GM18517 (cell line): Measurements from ENCODE around the gene UBB.

Experiments
- ATAC-seq: cut with Tn5 transposase; IDR thresholded peaks from one replicate; pipeline ENCODE4 v1.9.1; 2021; ENCODE audit warnings: mild to moderate bottlenecking, moderate library complexity; ENCODE audit not compliant: unreplicated experiment

The UBB gene

GRCh38 chr17:16417896-16418684, 37.2 kb downstream of the UBB start:
- ATAC-seq = no peak

GRCh38 chr17:16418685-16419068, 37.8 kb downstream of the UBB start:
- ATAC-seq = no peak

- ATAC-seq = no peak
These were observed 38.4 kb downstream of the UBB start for GRCh38 chr17:16419074-16419928.

DNA sequence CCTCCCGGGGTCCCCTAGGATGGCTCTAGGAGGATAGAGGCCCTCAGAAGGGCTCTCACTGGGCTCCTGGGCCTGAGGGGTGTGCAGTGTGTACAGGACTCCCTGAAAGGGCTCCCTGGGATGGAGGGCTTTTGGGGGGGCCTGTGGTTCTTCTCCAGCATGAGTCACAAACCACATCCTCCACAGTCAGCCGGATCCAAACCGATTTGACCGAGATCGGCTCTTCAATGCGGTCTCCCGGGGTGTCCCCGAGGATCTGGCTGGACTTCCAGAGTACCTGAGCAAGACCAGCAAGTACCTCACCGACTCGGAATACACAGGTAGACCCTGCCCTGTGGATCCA, 39.0 kb downstream of the UBB start:
- no peak for ATAC-seq

DNA sequence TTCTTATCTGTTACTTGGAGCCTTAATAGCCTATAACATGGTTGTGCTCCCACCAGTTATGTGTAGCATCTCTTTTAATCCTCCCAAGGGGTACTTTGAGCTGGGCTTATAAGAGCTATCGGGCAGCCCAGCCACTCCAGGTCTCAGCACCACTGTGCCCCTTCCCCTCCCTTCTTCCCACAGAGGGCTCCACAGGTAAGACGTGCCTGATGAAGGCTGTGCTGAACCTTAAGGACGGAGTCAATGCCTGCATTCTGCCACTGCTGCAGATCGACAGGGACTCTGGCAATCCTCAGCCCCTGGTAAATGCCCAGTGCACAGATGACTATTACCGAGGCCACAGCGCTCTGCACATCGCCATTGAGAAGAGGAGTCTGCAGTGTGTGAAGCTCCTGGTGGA, 41.5 kb downstream of the UBB start:
- ATAC-seq = no peak

DNA sequence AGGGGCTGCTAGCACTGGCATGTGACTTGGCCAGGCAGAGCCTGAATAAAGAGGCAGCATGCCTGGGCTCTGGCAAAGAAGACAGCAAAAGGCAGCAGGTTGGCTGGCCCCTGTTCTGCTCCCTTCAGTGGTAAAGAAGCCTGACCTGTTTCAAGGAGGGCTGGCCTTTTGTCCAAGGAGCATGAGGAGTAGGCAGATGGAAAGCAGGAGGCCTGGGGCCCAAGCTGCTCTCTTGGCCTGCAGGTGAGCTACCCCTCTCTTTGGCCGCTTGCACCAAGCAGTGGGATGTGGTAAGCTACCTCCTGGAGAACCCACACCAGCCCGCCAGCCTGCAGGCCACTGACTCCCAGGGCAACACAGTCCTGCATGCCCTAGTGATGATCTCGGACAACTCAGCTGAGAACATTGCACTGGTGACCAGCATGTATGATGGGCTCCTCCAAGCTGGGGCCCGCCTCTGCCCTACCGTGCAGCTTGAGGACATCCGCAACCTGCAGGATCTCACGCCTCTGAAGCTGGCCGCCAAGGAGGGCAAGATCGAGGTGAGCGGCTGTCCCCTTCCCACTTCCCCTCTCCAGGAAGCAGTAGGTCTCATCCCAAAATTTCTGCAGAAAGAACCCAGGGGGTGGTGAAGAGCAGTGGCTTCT, 42.5 kb downstream of the UBB start:
- ATAC-seq = no peak

DNA sequence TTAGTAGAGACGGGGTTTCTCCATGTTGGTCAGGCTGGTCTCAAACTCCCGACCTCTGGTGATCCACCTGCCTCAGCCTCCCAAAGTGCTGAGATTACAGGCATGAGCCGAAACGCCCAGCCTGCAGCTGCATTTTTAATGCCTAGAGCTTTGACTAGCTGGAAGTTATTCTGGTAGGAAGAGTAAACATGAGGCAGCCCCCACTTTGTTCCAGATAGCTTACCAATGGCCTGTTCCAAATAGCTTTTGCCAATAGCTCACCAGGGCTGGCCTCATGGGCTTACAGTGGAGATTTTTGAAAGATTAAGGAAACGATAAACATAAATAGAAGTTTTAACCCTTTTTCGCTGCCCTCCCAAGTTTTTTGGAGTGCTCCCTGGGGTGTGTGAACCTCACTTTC, 44.3 kb downstream of the UBB start:
- no peak for ATAC-seq

GRCh38 chr17:16425698-16426659, 45.1 kb downstream of the UBB start:
- ATAC-seq = no peak

GRCh38 chr17:16427020-16427419, 46.1 kb downstream of the UBB start:
- no peak for ATAC-seq

DNA sequence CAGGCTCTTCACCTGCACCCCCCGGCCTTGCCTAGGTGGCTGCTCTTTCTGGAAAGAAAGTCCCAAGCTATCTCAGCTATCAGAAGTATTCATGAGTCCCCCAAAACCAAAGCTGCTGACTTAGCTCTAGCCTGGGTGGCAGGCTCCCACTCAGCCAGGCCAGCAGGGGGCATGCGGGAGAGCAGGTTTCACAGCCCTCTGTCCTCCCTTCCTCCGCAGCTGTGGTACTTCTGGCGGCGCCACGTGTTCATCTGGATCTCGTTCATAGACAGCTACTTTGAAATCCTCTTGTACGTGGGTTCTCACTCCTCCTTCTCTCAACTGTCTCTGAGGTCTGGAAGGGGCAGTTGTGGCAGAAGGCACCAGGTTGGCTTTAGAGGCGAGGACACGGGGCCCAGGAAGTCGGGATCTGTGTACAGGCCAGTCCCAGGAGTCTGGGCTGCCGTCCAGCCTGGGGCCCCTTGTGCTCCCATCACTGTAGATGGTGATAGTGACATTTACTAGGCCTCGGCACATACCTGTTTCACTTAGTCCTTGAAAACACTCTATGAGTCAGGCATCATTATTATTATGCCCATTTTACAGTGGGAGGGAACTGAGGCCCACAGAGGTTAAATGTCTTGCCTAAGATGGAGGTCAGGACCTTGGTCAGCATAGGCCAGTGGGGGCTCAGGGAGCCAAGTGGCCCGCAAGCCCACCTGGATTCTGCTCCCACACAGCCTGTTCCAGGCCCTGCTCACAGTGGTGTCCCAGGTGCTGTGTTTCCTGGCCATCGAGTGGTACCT, 47.4 kb downstream of the UBB start:
- no peak for ATAC-seq

GRCh38 chr17:16429083-16429482, 48.2 kb downstream of the UBB start:
- no peak for ATAC-seq

DNA sequence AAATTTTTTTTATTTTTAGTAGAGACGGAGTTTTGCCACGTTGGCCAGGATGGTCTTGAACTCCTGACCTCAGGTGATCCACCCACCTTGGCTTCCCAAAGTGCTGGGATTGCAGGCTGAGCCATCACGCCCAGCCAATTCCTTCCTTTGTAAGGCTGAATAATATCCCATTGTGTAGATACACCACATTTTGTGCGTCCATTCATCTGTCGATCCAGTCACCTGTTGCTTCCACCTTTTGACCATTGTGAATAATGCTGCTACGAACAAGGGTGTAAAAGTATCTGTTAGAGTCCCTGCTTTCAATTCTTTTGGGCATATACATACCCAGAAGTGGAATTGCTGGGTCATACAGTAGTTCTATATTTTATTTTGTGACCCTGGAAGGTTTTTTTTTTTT, 49.8 kb downstream of the UBB start:
- no peak for ATAC-seq

- ATAC-seq = no peak
These were observed 51.1 kb downstream of the UBB start for GRCh38 chr17:16432017-16432416.
